Suprapubic skin (tissue), 4 donors: ENCODE results near the gene CELA2A.

Experiments
- CTCF ChIP-seq, 2 donors: fragments of 200-600 bp in 1 of 2; fragments of 450-650 bp in 1 of 2; sonication (generic) in 1 of 2; IDR thresholded peaks; one replicate each; pipeline ENCODE4 v1.5.1; 2016 to 2019; ENCODE audit warnings: antibody characterized with exemption in 2 of 2, mild to moderate bottlenecking in 1 of 2, moderate library complexity in 1 of 2
- EP300 ChIP-seq: sonication (generic); formaldehyde crosslinking; IDR thresholded peaks from one replicate; pipeline ENCODE4 v1.6.1; 2017; ENCODE audit warnings: antibody characterized with exemption
- POLR2A ChIP-seq, 2 donors: fragments of 450-650 bp; IDR thresholded peaks; one replicate each; pipeline ENCODE4 v1.6.1; 2017; ENCODE audit warnings: antibody characterized with exemption in 2 of 2, mild to moderate bottlenecking in 2 of 2, moderate library complexity in 2 of 2
- POLR2AphosphoS5 ChIP-seq, 3 donors: sonication (generic); formaldehyde crosslinking; IDR thresholded peaks; one replicate each; pipeline ENCODE4 v1.6.1; 2017; ENCODE audit warnings: antibody characterized with exemption in 3 of 3

DNA sequence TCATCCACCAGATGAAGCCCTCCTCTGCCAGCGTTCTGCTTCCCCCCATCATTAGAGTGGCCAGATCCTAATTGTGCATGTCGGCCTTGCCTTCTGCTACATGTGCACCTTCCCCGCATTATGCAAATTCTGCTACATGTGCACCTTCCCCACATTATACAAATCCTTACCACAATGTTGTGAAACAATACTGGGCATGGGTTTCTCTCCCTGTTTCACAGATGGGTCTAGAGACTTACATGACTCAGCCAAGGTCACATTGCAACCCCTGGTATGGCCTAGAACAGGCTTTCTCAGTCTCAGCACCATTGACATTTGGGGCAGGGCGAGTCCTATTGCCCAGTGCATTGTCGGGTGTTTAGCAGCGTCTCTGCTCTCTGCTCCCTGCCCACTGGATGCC, 1.0 kb upstream of the CELA2A start:
- no peak for TF ChIP-seq CTCF (IDR thresholded peaks at IDR 0.05)
- no peak for TF ChIP-seq POLR2A (IDR thresholded peaks at IDR 0.05)
- TF ChIP-seq EP300, result no peak
- TF ChIP-seq POLR2AphosphoS5 (IDR thresholded peaks at IDR 0.05), result no peak
